DLD1 (cell line): ENCODE data around the gene TRIM29.

Experiments used
- in situ Hi-C: cut with HindIII; loops from 2 replicates; pipeline ENCODE4 v1.10.0; 2017; ENCODE audit warnings: low sequenced_read_pairs

Gene TRIM29

DNA sequence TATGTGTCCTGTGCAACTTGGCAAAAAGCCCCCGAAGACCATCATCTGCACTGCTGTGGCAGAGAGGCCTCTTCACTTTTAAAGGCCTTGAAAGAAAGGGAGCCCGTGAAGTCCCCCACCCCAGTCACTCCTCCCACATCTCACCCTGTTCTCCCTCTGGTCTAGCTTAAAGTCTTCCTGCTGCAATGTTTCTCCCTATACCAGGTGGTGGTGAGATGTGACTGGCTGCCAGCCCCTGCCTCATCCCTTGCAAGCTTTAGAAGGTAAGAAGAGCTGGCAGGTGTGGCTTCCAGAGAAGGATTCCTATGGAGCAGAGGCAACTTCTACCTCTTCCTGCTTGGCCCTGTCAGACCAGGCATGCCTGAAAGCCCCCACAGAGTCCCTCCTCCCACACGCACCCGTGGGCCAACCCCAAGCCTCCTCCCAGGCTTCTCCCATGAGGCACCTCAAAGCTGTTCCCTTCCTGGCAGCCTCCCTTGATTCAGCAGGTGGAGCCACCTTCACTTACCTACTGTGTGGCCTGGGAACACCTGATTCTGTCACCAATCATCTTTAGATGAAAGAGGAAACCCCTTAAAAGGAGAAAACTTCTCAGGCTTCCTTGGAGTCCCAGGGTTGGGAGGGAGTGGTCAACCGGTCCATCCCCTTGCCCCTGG lies 4.0 kb upstream of the TRIM29 start:
- in situ Hi-C loops: no loop called here

DNA sequence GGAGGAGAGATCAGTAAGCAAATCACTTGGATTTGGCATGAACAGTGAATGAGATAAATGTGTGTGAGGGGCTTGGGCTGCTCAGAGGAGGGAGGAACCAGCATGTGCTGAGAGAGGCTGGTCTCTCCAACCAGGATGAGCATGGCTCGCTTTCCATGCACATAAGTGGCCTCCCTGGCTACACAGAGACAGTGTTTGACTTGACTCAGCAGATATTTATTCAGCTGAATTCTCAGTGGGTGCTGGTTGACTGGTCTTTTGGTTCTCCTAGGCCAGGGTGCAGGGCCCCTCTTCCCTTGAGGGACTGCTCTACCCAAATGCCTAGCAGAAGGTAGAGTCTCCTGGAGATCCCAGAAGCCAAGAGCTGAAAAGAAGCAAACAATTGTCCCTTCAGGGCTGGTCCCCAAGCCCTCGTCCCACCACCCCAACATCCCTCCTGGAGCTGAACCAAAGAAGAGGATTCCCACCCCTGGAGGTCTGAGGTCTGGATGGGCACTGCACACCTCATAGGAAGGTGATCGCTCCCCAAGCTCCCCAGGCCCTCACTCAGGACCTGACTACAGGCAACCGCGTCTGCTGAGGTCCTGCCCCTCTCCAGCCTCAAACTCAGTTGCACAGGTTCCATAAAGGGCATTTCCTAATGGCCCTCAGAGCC lies 3.3 kb upstream of the TRIM29 start:
- in situ Hi-C loops: no loop called here

DNA sequence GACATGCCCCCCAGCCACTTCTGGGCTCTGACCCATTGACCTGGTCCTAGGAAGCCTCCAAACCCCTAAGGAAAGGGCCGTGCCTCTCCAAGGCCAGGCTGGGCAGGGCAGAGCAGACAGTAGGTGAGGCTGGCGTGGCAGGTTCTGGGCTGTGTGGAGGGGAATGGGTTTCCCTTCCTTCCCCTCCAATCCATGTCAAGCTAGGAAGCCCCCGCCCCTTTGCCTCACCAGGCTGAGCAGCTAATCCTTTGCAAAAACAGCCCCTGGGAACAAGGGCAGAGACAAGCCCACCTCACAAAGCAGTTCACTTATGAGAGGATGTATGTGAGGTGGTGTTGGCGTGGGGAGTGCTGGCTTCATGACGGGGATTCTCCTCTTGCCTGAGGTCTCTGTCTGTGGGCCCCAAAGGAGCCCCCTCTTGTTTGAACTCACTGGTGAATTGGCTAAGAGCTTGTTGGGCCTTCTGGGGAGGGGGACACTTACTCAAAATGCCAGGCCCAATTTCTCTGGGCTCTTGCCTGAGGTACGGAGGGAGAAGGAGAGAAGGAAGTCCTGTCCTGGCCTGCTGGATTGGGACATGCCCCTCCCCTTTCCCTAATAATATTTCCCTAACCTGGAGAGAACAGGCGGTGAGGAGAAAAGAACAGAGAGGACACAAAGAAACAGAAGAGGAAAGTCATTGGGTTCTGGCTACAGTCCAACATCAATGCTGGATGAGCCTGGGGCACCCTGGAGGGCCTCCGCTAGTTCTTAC lies 1.6 kb upstream of the TRIM29 start:
- in situ Hi-C loops: no loop called here

DNA sequence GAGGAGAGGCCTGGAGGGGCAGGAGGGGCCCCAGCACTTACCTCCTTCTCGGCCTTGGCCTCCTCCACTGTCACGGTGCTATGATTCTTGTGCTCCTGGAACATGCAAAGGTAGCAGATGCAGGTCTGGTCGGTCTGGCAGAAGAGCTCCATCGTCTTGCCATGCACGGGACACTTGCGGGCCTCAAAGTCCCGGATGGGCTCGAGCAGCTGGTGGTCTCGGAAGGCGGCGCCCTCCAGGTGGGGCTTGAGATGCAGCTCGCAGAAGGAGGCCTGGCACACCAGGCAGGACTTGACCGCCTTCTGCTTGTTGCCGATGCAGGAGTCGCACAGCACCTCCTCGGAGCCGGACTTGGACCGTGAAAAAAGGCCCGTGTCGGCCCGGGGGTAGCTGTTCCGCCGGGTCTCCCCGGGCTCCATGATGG lies 714 bp downstream of the TRIM29 start:
- in situ Hi-C loops: no loop called here

DNA sequence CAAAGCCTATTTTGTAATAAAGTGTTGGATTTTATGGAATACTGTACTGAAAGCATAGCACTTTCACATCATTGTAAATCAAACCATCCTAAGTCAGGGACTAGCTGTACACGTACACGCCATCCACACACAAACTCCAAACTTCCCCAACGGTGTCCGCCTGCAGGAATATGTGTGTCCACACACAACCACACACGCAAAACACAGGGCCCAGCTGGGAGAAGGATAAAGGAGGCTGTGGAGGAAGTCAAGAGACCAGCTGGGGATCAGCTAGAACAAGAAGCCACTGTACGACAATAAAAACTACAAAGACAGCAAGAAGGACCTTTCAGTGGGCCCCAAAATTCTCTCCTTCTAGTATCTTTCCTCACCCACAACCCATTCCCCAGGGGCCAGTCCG lies 1.6 kb downstream of the TRIM29 start:
- in situ Hi-C loops: no loop called here

DNA sequence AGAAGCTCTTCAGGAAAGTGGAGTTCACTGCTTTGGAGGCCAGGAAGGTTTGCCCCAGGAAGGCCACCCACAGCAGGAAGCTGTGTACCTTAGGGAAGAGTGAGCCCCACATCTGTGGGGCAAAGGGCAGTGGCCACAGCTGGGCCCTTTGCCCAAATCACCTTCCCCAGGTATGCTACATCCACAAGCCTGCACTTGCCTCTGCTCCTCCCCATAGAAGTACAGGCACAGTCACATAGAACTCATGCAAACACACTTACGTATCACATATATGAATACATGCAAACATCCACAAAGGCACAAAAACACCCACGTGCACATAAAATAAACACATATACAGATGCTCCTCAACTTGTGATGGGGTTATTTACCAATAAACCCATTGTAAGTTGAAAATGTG lies 2.1 kb downstream of the TRIM29 start:
- in situ Hi-C loops: no loop called here

DNA sequence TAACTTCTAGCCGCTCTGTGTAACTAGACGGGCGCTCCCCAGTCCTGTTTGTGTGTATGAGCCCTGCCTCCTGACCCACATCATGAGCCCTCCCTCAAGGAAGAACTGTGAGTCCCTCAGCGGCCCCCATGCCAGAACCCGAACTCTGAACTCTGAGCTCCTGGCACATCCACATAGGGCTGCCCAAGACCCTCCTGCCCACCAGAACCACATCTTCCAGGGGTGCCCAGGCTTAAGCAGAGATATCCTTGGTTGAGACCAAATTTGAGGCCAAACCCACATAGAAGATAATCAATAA lies 3.0 kb downstream of the TRIM29 start:
- in situ Hi-C loops: no loop called here

DNA sequence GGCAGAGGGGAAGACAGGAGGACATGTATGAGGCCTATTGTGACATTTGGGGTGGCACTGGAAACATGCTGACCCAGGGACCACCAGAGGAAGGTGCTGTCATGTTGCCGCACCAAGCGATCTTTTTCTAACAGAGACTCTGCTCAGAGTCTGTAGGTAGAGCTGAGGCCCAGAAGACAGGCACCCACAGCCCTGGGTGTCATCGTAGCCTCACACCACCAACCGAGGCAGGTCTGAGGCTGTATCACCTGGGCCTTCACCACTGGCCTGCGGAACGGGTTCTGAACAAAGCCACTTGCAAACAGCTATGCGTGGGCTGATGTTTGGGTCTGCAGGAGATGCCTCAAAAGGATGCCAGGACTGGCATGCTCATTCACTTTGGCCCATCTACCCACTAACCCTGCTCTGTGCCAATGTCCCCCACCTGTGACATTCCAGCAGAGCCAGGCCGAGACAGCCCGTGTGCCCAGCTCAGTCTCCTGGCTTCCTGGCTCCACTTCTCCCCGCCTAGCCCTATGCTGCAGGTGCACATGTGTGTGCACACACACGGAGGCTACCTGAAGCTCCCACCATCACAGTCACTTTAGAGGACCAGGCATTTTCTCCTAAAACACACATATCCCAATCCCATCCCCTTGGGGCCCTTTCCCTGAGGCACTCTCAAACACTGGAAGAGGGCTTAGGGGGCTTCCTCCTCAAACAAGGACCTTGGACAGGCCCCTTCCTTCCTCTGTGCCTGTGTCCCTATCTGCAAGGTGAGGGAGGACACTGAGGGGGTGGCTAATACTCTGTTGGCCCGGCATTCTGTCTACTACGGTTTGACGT lies 3.6 kb downstream of the TRIM29 start:
- in situ Hi-C loops: no loop called here

DNA sequence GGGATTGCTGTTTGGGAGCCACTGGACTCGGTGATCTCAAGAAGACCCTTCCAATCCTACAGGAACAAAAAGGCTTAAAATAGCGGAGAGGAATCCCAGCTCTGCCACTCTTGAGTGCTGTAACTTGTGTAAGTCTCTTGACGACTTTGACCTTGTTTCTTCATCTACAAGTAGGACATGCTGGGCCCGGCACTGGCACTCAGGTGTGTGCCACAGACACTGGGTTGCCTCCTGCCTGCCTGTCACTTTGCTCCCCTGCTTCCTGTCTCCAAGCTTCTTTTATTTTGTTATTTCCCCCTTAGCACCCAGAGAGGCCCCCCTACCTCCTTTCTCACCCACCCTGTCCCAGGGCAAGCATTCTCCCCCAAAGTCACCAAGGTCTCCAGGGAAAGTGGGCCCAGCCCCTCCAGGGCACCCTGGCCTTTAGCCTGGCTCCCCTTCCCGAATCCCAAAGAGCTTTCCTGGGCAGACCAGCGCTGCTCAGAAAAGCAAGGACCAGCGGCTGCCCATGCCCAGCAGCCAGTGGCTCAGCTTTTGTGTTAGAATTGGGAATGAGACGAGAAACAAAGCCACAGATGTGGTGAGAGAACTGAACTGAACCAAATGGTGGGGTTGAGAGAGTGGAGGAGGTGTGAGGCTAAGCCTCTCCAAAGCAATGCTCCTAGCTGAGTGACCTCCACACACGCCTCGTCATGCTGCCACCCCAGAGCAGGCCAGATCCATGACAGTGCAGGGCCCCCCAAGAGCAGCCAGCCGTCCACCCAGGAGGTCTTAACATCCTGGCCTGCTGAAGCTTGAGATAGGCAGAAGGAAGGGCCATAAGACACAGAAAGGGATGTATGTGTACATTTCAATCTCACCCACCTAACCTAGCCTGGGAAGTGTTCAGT lies 4.5 kb downstream of the TRIM29 start:
- in situ Hi-C loops: no loop called here

DNA sequence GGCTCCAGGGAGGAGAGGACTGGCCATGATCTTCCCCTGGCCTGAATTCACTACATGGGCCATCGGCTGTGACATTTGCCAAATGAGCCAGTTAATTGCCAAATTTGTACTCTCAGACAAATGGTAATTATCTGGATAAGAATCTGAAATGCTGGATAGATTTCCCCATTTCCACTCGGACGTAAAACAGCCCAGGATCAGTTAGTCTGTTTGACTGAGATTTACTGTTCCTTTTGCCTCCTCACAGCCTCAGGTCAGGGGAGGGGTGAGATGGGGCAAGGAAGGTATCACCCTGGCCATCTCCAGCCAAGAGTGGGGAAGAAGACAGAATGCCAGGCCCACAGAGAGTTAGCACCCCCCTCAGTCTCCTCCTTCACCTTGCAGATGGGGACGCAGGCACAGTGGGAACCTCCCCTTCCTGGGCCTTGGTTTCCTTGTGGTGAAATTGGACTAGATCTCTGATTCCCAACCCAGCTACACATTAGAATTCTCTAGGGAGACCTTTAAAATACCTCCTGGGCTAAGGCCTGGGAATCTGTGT lies 5.2 kb downstream of the TRIM29 start:
- in situ Hi-C loops: no loop called here

DNA sequence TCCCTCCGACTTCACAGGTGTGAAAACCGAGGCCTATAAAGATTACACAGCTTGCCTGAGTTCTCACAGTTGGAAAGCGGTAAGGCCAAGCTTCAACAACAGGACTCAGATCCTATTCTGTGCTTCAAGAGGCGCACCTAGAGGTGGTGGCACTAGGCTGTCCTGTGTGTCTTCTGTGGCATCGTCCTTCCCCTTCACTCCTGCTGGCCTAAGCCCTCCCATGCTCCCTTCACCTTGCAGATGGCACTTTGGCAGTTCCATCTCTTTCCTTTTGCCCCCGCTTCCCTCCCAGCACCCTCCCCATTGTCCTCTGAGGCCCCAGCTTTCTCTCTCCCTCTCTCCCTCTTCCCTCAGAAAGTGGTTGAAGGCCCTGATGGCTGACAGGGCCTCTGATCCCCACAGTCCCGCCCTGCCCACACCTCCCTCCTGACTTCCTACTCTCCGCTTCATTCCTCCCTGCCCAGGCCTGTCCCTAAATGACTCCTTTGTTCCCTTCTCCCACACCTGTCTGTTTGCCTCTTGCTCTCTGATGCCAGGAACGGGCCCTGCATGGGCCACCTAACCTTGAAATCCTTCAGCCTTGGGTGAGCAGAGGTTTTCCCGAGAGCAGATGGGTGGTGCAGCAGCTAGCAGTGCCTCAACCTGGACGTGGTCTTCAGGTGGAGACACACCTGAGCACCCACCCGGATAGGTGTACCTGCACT lies 5.8 kb downstream of the TRIM29 start:
- in situ Hi-C loops: no loop called here

DNA sequence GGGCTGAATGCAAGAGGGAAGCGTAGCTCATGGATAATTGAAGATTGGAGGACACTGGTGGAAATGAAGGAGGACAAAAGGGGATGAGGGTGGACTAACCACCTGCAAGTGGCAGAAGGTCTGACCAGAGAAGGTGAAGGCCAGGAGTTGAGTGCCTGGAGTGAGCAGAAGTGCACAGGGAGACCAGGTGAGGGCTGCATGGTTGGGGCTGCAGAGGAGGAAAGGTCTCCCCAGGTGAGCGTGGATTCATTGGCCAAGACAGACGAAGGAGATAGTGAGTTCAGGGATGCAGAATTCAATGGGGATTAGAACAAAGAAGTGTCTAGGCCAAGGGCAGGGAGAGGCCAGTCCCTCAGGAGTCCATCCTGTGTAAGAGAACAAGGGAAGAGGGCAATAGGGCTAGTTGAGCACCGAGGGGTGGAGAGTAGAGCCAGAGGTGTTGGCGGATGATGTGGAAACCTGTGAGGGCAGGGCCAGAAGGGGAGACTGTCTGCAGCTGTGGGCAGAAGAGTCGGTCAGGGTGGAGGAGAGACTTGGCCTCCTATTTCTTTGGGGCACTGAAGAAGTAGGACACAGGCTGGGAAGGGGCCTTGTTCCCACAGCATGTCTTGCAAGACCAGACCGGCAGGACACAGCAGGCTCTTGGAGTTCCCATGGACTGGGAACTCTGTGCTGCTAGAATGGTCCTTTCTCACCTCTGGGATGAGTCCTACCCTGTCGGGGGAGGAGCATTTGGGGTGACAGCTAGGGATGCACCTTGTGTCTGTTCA lies 6.7 kb downstream of the TRIM29 start:
- in situ Hi-C loops: no loop called here

DNA sequence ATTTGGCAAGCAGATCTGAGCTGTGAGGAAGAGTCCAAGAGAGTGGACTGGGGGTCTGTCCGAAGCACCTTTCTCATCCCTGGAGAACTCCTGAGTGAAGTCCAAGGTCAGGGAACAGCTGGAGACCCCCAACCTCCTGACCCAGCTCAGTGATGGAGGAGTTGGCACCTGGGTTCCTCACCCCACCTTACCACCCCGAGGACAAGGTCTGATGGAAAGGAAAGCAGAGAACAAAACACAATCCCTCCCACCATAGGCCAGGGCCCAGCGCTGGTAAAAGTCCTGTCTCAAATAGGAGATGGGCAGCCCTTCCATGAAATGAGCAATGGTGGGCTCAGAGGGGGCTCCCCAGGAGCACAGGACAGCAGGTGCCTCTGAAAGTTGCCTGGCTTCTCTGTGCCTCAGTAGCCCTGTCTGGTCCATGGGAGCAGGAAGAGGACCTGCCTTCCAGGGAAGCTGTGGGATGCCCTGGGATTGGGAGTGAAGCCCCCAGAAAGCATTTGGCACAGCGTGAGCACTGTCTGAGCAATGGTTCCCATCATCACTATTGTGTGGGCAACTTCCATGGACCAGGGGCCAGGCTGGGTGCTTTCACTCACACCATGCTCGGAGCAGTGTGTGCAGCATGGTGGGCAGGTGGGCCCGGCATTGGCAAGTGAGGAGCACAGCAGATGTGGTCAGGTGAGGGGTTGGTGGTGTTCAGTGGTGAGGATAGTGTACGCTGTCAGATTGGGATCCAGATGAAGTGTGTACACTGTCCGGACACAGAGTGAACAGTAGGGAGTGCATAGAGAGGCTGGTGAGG lies 7.5 kb downstream of the TRIM29 start:
- in situ Hi-C loops: no loop called here

DNA sequence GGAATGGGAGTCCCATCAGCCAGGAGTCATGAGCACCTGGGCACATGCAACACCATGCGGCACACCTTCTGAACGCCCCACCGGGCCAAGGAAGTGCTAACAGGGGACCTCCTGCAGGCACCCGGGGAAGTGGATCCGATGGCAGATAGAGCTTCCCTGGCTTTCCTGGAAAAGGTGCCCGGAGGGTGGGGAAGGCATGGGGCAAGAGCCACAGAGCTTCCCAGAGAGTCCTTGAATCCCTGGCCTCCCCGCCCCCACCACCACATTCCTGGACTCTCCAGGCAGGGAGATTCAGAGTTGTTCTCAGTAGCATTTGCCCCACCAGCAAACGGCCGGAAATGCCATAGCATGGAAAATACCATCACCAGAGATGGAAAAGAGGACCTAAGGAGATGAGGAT lies 8.3 kb downstream of the TRIM29 start:
- in situ Hi-C loops: no loop called here

DNA sequence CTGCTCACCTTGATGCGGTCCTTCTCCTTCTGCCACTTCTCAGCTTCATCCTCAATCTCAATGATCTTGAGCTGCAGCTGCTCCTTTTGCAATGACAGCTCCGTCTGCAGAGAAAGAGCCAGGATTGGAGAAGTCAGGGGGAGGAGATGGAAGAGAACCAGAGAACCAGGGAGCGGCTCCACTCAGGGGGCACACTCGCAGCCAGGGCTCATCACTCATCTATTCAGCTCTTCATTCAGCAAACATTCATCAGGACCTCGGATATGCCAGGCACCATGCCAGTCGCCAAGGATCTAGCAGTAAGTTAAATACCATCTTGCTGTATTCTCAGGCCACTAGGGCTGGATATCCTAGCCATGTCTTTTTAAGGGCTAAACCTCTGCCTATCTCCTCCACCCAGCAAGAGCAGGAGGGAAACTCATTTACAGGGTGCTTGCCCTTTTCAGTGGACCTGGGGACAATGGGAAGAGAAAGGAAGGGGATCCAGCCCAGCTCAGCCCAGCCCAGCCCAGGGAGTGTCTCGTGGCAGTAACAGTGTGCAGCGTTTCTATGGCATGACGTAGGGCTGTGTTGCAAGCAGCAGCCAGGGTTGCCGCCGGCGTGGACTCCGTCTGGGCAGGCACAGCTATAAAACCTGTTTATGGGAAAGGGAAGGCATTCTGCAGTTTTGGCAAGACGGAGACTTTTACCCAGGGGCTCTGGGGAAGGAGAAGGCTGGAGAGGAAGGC lies 9.4 kb downstream of the TRIM29 start:
- in situ Hi-C loops: no loop called here

DNA sequence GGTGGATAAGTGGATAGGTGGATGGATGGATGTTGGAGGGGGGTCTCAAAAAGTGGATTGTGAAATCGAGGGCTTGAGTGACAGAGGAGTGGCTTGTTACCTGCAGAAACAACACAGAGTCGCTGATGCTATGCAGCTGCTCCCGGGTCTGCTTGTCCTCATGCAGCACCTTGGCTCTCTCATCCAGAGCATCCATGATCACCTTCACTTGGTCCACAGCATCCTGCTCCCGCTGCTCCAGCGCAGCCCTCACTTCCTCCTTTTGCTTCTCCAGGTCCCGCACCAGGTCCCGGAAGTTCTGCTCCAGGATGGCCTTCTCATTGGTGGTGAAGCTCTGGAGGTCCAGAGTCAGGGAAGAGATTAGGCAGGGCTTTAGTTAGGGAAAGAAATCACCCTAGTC lies 10.7 kb downstream of the TRIM29 start:
- in situ Hi-C loops: no loop called here

DNA sequence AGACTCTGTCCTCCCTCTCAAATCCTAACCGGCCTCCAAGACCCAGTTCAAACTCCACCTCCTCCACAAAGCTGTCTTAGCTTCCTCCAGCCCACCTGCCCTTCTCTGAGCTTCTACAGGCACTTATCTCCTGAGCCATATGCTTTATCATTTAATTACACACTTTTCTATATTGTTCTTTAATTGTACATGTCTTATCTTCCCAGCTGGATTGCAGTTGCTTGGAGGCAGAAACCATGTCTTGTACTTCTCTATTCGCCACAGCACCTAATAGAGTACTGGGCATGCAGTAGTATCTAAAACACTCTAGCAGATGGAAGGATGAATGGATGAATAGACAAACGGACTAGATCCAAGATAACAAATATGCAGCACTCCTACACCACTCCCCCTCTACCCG lies 11.3 kb downstream of the TRIM29 start:
- in situ Hi-C loops: no loop called here
